Activated CD4-positive, CD25-positive, alpha-beta regulatory T cell treated with anti-CD3 and anti-CD28 coated beads, Interleukin-2, amount 50 U/mL, for 16 hours (primary cell): ENCODE results near the gene ZNF770.
"Not testable (repeated sequence)": the region's sequence is repeated elsewhere in the genome, so short reads cannot be mapped to it uniquely, and the experiment has no call there.

Experiments
- DNase-seq: peaks from one replicate; pipeline ENCODE4 v3.0.0-alpha.2; 2020; ENCODE audit warnings: low read depth, low spot score

Gene ZNF770

GRCh38 chr15:34976743-34977142, 11.3 kb downstream of the ZNF770 start:
- no peak for DNase-seq

- DNase-seq = no peak
Observed at GRCh38 chr15:34976073-34976472, 12.0 kb downstream of the ZNF770 start.

- no peak for DNase-seq
Observed at GRCh38 chr15:34973512-34973911, 14.6 kb downstream of the ZNF770 start.

GRCh38 chr15:34970098-34970643, 17.9 kb downstream of the ZNF770 start:
- DNase-seq = not testable (repeated sequence)

- peak; percentile 80 for DNase-seq
Observed at GRCh38 chr15:34969340-34970097, 18.6 kb downstream of the ZNF770 start, which contains the start of gene AQR. Gene AQR, minus strand, starts transcription at chr15:34969742. Its CDS starts 129 bp downstream, at chr15:34969613.

GRCh38 chr15:34964277-34964676, 23.8 kb downstream of the ZNF770 start:
- DNase-seq = no peak

- DNase-seq = no peak
Observed at GRCh38 chr15:34953851-34954250, 34.2 kb downstream of the ZNF770 start.

- no peak for DNase-seq
Observed at GRCh38 chr15:34952481-34952880, 35.6 kb downstream of the ZNF770 start.

- DNase-seq = no peak
Observed at GRCh38 chr15:34951993-34952392, 36.1 kb downstream of the ZNF770 start.

GRCh38 chr15:34944936-34945335, 43.2 kb downstream of the ZNF770 start:
- no peak for DNase-seq

- DNase-seq = no peak
Observed at GRCh38 chr15:34943711-34944110, 44.4 kb downstream of the ZNF770 start.

GRCh38 chr15:34943264-34943663, 44.8 kb downstream of the ZNF770 start:
- DNase-seq = not testable (repeated sequence)

- no peak for DNase-seq
Observed at GRCh38 chr15:34942363-34942762, 45.7 kb downstream of the ZNF770 start.

GRCh38 chr15:34941831-34942230, 46.3 kb downstream of the ZNF770 start:
- no peak for DNase-seq

GRCh38 chr15:34941185-34941698, 46.8 kb downstream of the ZNF770 start:
- no peak for DNase-seq

GRCh38 chr15:34933432-34933975, 54.6 kb downstream of the ZNF770 start:
- no peak for DNase-seq

GRCh38 chr15:34928349-34928748, 59.7 kb downstream of the ZNF770 start:
- not testable (repeated sequence) for DNase-seq
